ENCODE results near the gene SH2D3C. TPM values are rescaled to one million over a fixed set of nuclear protein-coding genes. Genes with fewer than 3 reads are reported as not detected.

Gene SH2D3C
- total and polyA plus RNA-seq, 2 of the 8 experiments (the other 6 are each of a cell fraction or from before 2014, with no cell fraction given): 6.4 to 8.1 TPM

DNA sequence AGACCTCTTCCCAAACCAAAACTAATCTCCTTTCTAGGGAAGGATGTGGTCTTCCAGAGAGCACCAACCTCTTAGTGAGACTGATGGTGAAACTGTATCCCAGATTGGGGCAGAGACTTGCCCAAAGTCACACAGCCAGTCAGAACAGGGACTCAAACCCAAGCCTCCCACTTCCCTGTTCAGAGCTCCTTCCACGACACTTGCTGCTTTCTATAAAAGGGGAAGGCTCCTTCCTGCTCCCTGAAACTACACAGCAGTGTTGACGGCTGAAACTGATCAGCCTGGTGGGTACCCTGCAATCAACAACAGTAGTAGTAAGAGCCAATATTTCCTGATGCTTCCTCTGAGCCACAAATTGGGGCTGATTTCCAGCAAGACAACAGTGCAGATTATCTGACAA, 44.9 kb downstream of the SH2D3C start:
- 92% methylated on average over 2 of the region's 2 CpGs; no CpG with 5 or more reads in 1 of the 2 experiments for WGBS, 2 experiments (ENCODE audit: extremely low coverage in 1 of 2, insufficient coverage in 1 of 2, insufficient read length in 1 of 2, insufficient replicate concordance in 2 of 2, low coverage in 1 of 2, low lambda C conversion rate in 2 of 2, missing lambda C conversion rate in 1 of 2)
- no peak for TF ChIP-seq TAF1 (IDR thresholded peaks at IDR 0.05; ENCODE audit: low read depth, low read length)
- H3K27ac ChIP-seq (ENCODE audit: low read depth, low read length): no peak overlapping the region
- H2BK15ac ChIP-seq (ENCODE audit: low read length): no peak overlapping the region
- H2BK120ac ChIP-seq (replicated peaks; ENCODE audit: low read depth, low read length): no peak overlapping the region
- no peak overlapping the region for H3K23ac ChIP-seq (ENCODE audit: insufficient read length)
- H4K5ac ChIP-seq (ENCODE audit: insufficient read length, low read depth, low read length): no peak overlapping the region
- ChIA-PET POLR2A (ENCODE audit: partially characterized antibody) (interaction anchor here (1.1 to 2.7 kb wide), 3 partner anchors 9 to 193 kb away, joined by 4 to 11 read pairs (median 7); no protein-coding TSS in a partner anchor), CTCF (ENCODE audit: partially characterized antibody) (interaction anchor here (0.6 to 4.1 kb wide), 26 partner anchors 9 to 230 kb away, joined by 3 to 34 read pairs (median 5); partner anchors contain the start of genes CFAP157, PTRH1 and TTC16)
- H3K79me1 ChIP-seq (ENCODE audit: low read depth, low read length): no peaks in the 10 kb centered on the region
- H3K27me3 ChIP-seq (replicated peaks in 1 of 4; ENCODE audit: control insufficient read depth in 3 of 4, extremely low read depth in 1 of 4, insufficient read depth in 3 of 4, low read length in 3 of 4): no peaks in the 10 kb centered on the region
- H4K91ac ChIP-seq (replicated peaks; ENCODE audit: insufficient read length, low read length): no peak overlapping the region
- peak overlapping the region; percentile 39; the same call in 1 of the 2 replicates for H2BK12ac ChIP-seq (ENCODE audit: low read depth, low read length)
- no peak overlapping the region for H2BK20ac ChIP-seq (ENCODE audit: low read length)
- no peak overlapping the region for H3K56ac ChIP-seq (replicated peaks; ENCODE audit: insufficient read length, low read depth, low read length)
- peak overlapping the region in 1 of 4 experiments; percentile 3; a peak in 2 of 7 replicates for H3K9ac ChIP-seq (replicated peaks in 1 of 4; ENCODE audit: extremely low read depth in 1 of 4, low read depth in 3 of 4, low read length in 3 of 4)
- H2BK5ac ChIP-seq (ENCODE audit: low read depth, low read length): no peak overlapping the region
- H2AFZ ChIP-seq (ENCODE audit: low read length): no peak overlapping the region
- H3K4me2 ChIP-seq (ENCODE audit: insufficient read depth in 1 of 2, low read depth in 2 of 2, low read length in 2 of 2): no peak overlapping the region; a peak in 1 of 4 replicates
- no peak overlapping the region for H3K4ac ChIP-seq (replicated peaks; ENCODE audit: insufficient read length, low read depth, low read length)
- H3K23me2 ChIP-seq (ENCODE audit: low read depth, low read length): 0 out of 2 replicates have a peak, but pooled peaks cover 2% of the 10 kb centered on the region
- H2AK5ac ChIP-seq (ENCODE audit: low read depth, low read length): 0 out of 2 replicates have a peak overlapping the region, but pooled peaks have one; percentile 15
- H4K20me1 ChIP-seq (replicated peaks in 1 of 2; ENCODE audit: control insufficient read depth in 1 of 2, insufficient read depth in 2 of 2, low read length in 2 of 2): peaks cover 0 to 2% of the 10 kb centered on the region in 2 experiments
- no peaks in the 10 kb centered on the region for H3K9me3 ChIP-seq (ENCODE audit: insufficient read depth in 2 of 2, low read depth in 1 of 2, low read length in 1 of 2)
- H3K4me1 ChIP-seq (replicated peaks in 1 of 4; ENCODE audit: control insufficient read depth in 3 of 4, insufficient read depth in 4 of 4, low read length in 3 of 4): peaks cover 3 to 11% (median 6%) of the 10 kb centered on the region in 4 experiments; a peak in 6 of 7 replicates
- DNase-seq (ENCODE audit: low read depth in 1 of 2, low spot score in 2 of 2) (no peak), FAIRE-seq (no peak)
- H4K8ac ChIP-seq (ENCODE audit: extremely low read depth, insufficient read depth, low read length): no peak overlapping the region
- H3K4me3 ChIP-seq (ENCODE audit: extremely low read depth in 1 of 4, insufficient read depth in 2 of 4, low read depth in 3 of 4, low read length in 4 of 4): no peak overlapping the region
- H3K14ac ChIP-seq (ENCODE audit: insufficient read length): no peak overlapping the region
- H3K18ac ChIP-seq (ENCODE audit: extremely low read depth, low read length): no peak overlapping the region
- no peaks in the 10 kb centered on the region for H3K36me3 ChIP-seq (ENCODE audit: control insufficient read depth in 2 of 4, insufficient read depth in 4 of 4, low read length in 3 of 4)
- no peaks in the 10 kb centered on the region for H3K79me2 ChIP-seq (ENCODE audit: control insufficient read depth in 1 of 2, insufficient read depth in 2 of 2, low read length in 2 of 2)
